Nephron progenitor cell (in vitro differentiated cells): ENCODE measurements around the gene ALDH4A1.

Experiments
- DNase-seq: peaks from one replicate; pipeline ENCODE4 v3.0.0; 2021
- H3K27ac Mint-ChIP-seq: 2 replicates; pipeline ENCODE4 v1.8.0; 2021; ENCODE audit warnings: mild to moderate bottlenecking, moderate library complexity, mixed read lengths
- H3K27me3 Mint-ChIP-seq: 2 replicates; pipeline ENCODE4 v1.8.0; 2021; ENCODE audit warnings: mild to moderate bottlenecking, low read depth, mixed read lengths; ENCODE audit not compliant: poor library complexity
- H3K36me3 Mint-ChIP-seq: 2 replicates; pipeline ENCODE4 v1.8.0; 2021; ENCODE audit warnings: low read depth, mixed read lengths
- H3K4me1 Mint-ChIP-seq: 2 replicates; pipeline ENCODE4 v1.8.0; 2021; ENCODE audit warnings: mixed read lengths
- H3K4me3 Mint-ChIP-seq: 2 replicates; pipeline ENCODE4 v1.8.0; 2021; ENCODE audit warnings: mild to moderate bottlenecking, moderate library complexity, mixed read lengths
- H3K9me3 Mint-ChIP-seq: 2 replicates; pipeline ENCODE4 v1.8.0; 2021; ENCODE audit warnings: mild to moderate bottlenecking, moderate library complexity, mixed read lengths
- TF ChIP-seq, protein P1 (sequence below): fragments of 200-600 bp; sonication (generic); IDR thresholded peaks from 2 replicates; pipeline ENCODE4 v1.5.0; 2021; ENCODE audit warnings: antibody characterized with exemption

ALDH4A1 gene

DNA sequence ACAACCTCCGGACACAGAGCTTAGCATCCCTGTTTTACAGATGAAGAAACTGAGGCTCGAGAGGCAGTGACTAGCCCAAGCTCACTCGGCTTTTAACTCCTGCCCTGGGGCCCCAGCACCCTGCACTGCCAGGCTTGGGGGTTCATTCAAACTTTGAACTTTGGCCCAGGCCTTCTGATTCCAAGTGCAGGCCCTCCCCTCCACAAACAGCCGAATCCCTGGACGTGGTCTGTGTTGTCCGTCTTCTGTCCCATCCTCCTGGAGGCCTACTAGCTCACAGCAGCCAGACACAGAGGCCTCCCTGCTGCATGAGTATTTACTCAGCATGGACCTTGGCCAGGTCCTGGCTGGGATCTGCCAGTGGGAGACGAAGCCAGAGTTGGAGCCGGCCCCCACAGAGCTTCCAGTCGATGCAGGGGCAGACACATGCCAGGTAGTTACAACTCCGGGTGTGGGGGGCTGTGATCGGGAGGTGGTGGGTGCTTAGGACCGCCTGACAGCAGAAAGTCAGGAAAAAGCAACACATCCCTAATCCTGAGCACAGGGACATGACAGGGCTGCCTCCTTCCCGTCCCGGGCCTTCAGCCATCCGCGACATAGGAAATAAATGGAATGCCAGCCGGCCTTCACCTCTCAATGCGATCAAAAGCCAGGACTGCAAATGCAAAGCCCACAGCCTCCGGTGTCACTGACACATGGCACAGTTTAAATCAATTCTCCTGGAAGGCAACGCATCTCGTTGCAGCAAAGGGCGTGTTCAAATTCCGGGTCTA, 46.7 kb upstream of the ALDH4A1 start:
- no peaks in the 10 kb centered on the region for H3K36me3 Mint-ChIP-seq
- peak; percentile 35 for DNase-seq
- peak overlapping the region; percentile 99 for H3K27ac Mint-ChIP-seq
- H3K4me3 Mint-ChIP-seq: peak overlapping the region; percentile 62
- peaks cover 17% of the 10 kb centered on the region for H3K27me3 Mint-ChIP-seq
- TF ChIP-seq, protein P1, sequence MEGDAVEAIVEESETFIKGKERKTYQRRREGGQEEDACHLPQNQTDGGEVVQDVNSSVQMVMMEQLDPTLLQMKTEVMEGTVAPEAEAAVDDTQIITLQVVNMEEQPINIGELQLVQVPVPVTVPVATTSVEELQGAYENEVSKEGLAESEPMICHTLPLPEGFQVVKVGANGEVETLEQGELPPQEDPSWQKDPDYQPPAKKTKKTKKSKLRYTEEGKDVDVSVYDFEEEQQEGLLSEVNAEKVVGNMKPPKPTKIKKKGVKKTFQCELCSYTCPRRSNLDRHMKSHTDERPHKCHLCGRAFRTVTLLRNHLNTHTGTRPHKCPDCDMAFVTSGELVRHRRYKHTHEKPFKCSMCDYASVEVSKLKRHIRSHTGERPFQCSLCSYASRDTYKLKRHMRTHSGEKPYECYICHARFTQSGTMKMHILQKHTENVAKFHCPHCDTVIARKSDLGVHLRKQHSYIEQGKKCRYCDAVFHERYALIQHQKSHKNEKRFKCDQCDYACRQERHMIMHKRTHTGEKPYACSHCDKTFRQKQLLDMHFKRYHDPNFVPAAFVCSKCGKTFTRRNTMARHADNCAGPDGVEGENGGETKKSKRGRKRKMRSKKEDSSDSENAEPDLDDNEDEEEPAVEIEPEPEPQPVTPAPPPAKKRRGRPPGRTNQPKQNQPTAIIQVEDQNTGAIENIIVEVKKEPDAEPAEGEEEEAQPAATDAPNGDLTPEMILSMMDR: no peak
- peaks cover 86% of the 10 kb centered on the region for H3K4me1 Mint-ChIP-seq
- no peaks in the 10 kb centered on the region for H3K9me3 Mint-ChIP-seq

- Mint-ChIP-seq H3K9me3 (no peaks in the 10 kb centered on the region), H3K27me3 (peaks cover 9% of the 10 kb centered on the region), H3K27ac (peak overlapping the region; percentile 56), H3K4me1 (peaks cover 86% of the 10 kb centered on the region), H3K4me3 (no peak overlapping the region), H3K36me3 (no peaks in the 10 kb centered on the region)
- no peak for DNase-seq
- TF ChIP-seq, protein P1: no peak
These were observed 45.9 kb upstream of the ALDH4A1 start for GRCh38 chr1:18948048-18948912.

- Mint-ChIP-seq H3K36me3 (no peaks in the 10 kb centered on the region), H3K27me3 (peaks cover 5% of the 10 kb centered on the region), H3K27ac (no peak overlapping the region), H3K9me3 (no peaks in the 10 kb centered on the region), H3K4me1 (peaks cover 80% of the 10 kb centered on the region), H3K4me3 (no peak overlapping the region)
- TF ChIP-seq, protein P1: no peak
- DNase-seq: no peak
These were observed 45.2 kb upstream of the ALDH4A1 start for GRCh38 chr1:18947570-18947969.

DNA sequence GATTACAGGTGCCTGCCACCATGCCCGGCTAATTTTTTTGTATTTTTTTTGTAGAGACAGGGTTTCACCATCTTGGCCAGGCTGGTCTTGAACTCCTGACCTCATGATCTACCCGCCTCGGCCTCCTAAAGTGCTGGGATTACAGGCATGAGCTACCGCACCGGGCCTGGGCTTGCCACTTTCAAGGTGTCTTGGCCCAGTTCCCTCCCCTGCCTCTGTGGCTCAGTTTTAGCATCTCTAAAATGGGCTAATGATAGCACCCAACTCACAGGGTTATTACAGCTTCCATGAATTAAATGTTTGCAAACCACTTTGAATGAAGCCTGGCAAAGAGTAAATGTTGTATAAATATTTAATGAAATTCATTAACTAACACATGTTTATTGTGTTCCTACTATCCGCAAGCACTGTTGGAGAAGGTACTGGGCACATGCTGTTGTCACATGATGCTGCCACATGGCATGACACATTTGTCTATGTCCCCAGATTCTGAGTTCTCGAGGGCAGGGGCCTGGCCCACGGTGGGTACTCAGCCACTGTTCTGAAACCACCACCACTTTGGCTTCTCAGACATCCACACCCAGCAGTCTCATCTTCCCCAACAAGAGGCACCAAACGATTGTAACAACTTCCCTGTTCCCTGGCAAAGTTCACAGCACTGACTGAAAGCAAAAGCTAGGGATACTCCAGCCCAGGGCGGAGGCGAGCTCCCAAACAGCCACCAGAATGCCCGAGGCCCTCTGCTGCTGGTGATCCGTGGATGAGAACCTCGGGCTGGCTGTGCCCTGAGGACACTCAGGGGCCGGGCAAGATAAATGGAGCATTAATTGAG, 44.4 kb upstream of the ALDH4A1 start:
- H3K4me1 Mint-ChIP-seq: peaks cover 81% of the 10 kb centered on the region
- DNase-seq: no peak
- peaks cover 5% of the 10 kb centered on the region for H3K27me3 Mint-ChIP-seq
- H3K36me3 Mint-ChIP-seq: no peaks in the 10 kb centered on the region
- H3K27ac Mint-ChIP-seq: peak overlapping the region; percentile 59
- no peaks in the 10 kb centered on the region for H3K9me3 Mint-ChIP-seq
- TF ChIP-seq, protein P1: no peak
- H3K4me3 Mint-ChIP-seq: no peak overlapping the region

DNA sequence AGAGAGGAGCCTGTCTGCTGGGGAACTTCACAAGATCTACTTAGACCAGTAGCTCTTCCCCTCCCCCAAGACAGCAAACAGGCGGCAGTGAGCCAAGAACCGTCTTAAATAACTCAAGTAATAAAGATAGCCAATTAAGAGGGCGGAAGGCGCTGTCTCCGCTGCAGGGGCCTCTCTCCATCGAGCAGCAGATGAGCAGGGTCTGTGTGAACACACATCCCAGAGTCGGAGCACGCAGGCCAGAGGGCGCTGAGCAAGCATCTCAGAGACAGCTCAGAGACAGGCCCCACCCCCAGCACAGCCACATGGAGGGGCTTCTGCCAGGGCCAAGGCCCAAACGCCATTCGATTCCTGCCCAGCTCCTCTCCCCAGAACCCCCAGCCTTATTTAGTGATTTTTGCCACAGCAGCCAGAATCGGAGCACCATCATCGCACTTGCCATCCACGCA, 43.1 kb upstream of the ALDH4A1 start:
- H3K4me3 Mint-ChIP-seq: peak overlapping the region; percentile 31
- DNase-seq: peak; percentile 66
- H3K9me3 Mint-ChIP-seq: no peaks in the 10 kb centered on the region
- H3K4me1 Mint-ChIP-seq: peaks cover 88% of the 10 kb centered on the region
- TF ChIP-seq, protein P1: no peak
- H3K27ac Mint-ChIP-seq: peak overlapping the region; percentile 91
- no peaks in the 10 kb centered on the region for H3K36me3 Mint-ChIP-seq
- H3K27me3 Mint-ChIP-seq: peaks cover 4% of the 10 kb centered on the region
